Cardiac muscle cell (in vitro differentiated cells and primary cell): ENCODE measurements around the gene MYCBP2. TPM values are rescaled to one million over a fixed set of nuclear protein-coding genes. Genes with fewer than 3 reads are reported as not detected.

Source experiments
- DNase-seq, 2 donors: peaks; one replicate each; pipeline versions ENCODE4 v3.0.0 to v3.0.0-alpha.2; 2010 to 2017; ENCODE audit warnings: low read depth in 1 of 2, low spot score in 1 of 2
- H3K27ac ChIP-seq: fragments of 200-600 bp; sonication (generic); 2 replicates; pipeline ENCODE4 v1.5.1; 2016
- H3K27me3 ChIP-seq: fragments of 200-600 bp; sonication (generic); 2 replicates; pipeline ENCODE4 v1.6.0; 2016; ENCODE audit warnings: control low read depth
- H3K36me3 ChIP-seq: fragments of 200-600 bp; sonication (generic); 2 replicates; pipeline ENCODE4 v1.5.1; 2016; ENCODE audit warnings: control low read depth
- H3K4me1 ChIP-seq: fragments of 200-600 bp; sonication (generic); 2 replicates; pipeline ENCODE4 v1.8.1; 2017; ENCODE audit warnings: low read depth, mild to moderate bottlenecking, mixed run types
- H3K4me3 ChIP-seq: fragments of 200-600 bp; sonication (generic); 2 replicates; pipeline ENCODE4 v1.5.1; 2016; ENCODE audit warnings: mild to moderate bottlenecking
- H3K9me3 ChIP-seq: fragments of 200-600 bp; sonication (generic); 2 replicates; pipeline ENCODE4 v1.5.1; 2017; ENCODE audit warnings: low read depth, mild to moderate bottlenecking, control low read depth
- polyA plus RNA-seq: library from polyadenylated mRNA; unstranded; fragments of >200 nt; fragmentation: Nextera tagmentation; extraction: Ambion mirVana; gene quantifications from 2 replicates; pipeline ENCODE4 v1.2.1, GENCODE V29; 2016
- total RNA-seq: library from RNA; depleted of rRNA; stranded (reverse); fragments of >200 nt; gene quantifications from 2 replicates; pipeline ENCODE4 v1.2.3, GENCODE V29; 2016
- TF ChIP-seq, protein P1 (sequence below): IDR thresholded peaks from 2 replicates; pipeline ENCODE4 v1.5.1; 2012; ENCODE audit warnings: low read depth, mild to moderate bottlenecking, low read length

The MYCBP2 gene
- total and polyA plus RNA-seq, 2 experiments from 2014 or later: 19.8 to 51.1 TPM

DNA sequence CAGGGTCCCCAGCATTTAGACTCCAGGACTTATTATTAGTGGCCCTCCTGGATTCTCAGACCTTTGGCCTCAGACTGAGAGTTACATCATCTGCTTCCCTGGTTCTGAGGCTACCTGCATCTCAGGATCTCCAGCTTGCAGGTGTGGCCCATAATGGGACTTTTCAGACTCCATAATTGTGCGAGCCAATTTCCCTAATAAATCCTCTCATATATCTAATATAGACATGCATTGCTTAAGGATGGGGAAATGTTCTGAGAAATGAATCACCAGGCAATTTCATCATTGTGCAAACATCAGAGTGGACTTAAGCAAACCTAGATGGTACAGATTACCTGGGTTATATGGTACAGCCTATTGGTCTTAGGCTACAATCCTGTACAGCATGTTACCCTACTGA, 183.5 kb downstream of the MYCBP2 start:
- Histone ChIP-seq H3K4me1 (no peaks in the 10 kb centered on the region), H3K36me3 (peaks cover 20% of the 10 kb centered on the region), H3K4me3 (no peak overlapping the region), H3K27me3 (no peaks in the 10 kb centered on the region), H3K9me3 (no peaks in the 10 kb centered on the region), H3K27ac (no peak overlapping the region)
- DNase-seq: peak in 1 of 2 donors; percentile 51
- TF ChIP-seq, protein P1, sequence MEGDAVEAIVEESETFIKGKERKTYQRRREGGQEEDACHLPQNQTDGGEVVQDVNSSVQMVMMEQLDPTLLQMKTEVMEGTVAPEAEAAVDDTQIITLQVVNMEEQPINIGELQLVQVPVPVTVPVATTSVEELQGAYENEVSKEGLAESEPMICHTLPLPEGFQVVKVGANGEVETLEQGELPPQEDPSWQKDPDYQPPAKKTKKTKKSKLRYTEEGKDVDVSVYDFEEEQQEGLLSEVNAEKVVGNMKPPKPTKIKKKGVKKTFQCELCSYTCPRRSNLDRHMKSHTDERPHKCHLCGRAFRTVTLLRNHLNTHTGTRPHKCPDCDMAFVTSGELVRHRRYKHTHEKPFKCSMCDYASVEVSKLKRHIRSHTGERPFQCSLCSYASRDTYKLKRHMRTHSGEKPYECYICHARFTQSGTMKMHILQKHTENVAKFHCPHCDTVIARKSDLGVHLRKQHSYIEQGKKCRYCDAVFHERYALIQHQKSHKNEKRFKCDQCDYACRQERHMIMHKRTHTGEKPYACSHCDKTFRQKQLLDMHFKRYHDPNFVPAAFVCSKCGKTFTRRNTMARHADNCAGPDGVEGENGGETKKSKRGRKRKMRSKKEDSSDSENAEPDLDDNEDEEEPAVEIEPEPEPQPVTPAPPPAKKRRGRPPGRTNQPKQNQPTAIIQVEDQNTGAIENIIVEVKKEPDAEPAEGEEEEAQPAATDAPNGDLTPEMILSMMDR: no peak

DNA sequence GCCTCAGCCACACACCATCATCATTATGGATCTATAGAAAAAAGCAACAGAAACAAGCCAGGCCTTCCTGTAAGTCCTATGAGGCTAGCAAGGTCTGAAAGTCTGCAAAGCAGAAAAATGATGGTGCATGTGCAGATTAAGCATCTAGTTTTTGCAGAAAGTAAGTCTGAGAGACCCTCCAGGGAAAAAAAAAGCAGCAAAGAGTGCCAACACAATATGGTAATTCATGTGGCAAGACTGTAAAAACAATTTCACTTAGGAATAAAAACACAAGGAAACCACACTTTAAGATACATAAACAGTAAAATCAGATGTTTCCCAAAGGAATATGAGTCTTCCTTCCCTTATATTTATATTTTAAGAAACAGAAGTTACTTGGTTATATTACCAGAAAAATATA, 187.6 kb downstream of the MYCBP2 start:
- Histone ChIP-seq H3K27me3 (no peaks in the 10 kb centered on the region), H3K36me3 (peaks cover 20% of the 10 kb centered on the region), H3K4me1 (peaks cover 3% of the 10 kb centered on the region), H3K27ac (no peak overlapping the region), H3K4me3 (no peak overlapping the region), H3K9me3 (no peaks in the 10 kb centered on the region)
- DNase-seq: no peak
- TF ChIP-seq, protein P1: no peak

GRCh38 chr13:77138813-77139212, 188.1 kb downstream of the MYCBP2 start:
- Histone ChIP-seq H3K27me3 (no peaks in the 10 kb centered on the region), H3K4me1 (peaks cover 3% of the 10 kb centered on the region), H3K9me3 (no peaks in the 10 kb centered on the region), H3K4me3 (no peak overlapping the region), H3K36me3 (peaks cover 20% of the 10 kb centered on the region), H3K27ac (no peak overlapping the region)
- TF ChIP-seq, protein P1: no peak
- DNase-seq: no peak

DNA sequence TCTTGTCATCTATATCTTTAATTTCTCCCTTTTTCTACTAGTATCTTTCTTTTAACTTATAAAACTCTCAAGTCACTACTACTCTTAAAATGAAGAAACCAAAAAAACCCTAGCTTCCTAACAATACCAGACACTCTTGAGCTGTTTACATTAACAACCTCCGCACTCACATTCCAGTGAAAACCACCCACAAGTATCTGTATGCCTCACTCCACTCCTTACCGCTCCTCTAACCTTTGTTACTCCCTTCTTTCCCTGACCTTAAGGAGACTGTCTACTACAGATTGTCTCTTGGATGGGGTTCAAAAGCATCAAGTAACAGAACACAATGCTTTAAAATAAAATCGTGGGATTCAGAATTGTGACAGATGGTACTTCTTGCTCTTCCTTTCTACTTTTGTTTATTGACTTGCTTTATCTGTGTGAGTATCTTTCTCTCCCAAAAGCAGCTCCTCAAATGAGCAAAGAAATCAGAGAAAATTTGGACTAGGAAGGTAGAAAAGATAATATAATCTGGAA, 189.9 kb downstream of the MYCBP2 start:
- no peak overlapping the region for H3K27ac ChIP-seq
- no peaks in the 10 kb centered on the region for H3K9me3 ChIP-seq
- peaks cover 10% of the 10 kb centered on the region for H3K36me3 ChIP-seq
- TF ChIP-seq, protein P1: no peak
- peak in 1 of 2 donors; percentile 65 for DNase-seq
- H3K27me3 ChIP-seq: no peaks in the 10 kb centered on the region
- peaks cover 3% of the 10 kb centered on the region for H3K4me1 ChIP-seq
- H3K4me3 ChIP-seq: no peak overlapping the region

- Histone ChIP-seq H3K4me3 (no peak overlapping the region), H3K27me3 (no peaks in the 10 kb centered on the region), H3K4me1 (no peaks in the 10 kb centered on the region), H3K9me3 (no peaks in the 10 kb centered on the region), H3K36me3 (peaks cover 6% of the 10 kb centered on the region), H3K27ac (no peak overlapping the region)
- TF ChIP-seq, protein P1: no peak
- DNase-seq: peak in 1 of 2 donors; percentile 10
These were observed 202.5 kb downstream of the MYCBP2 start for GRCh38 chr13:77124423-77124822.
